ENCODE data around the gene EXOC1.

DNA sequence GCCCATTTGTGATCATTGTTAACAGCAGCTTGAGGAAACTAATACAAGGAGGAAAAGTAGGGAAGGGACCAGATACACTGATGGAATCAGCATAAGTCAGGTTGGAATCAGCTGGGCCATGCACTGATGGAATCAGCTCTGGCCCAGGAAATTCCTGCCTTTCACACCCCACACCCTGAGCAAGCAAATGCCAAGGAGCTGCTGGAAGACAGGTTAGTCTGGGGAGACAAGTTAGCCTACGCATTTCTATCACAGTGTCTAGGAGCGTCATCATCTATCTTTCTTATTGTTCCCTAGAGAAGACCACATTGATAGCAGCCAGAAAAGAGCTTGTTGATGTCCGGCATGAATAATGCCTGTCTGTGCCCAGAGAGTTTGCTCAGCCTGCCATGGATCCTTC is 79.1 kb downstream of the EXOC1 start:
- no peak for TF ChIP-seq POLR2AphosphoS5 (IDR thresholded peaks at IDR 0.05)
- no peak for TF ChIP-seq POLR2A (IDR thresholded peaks at IDR 0.05)

Data from spleen (tissue), 3 donors.